Cardiac muscle cell (in vitro differentiated cells and primary cell): Measurements from ENCODE around the gene TSPAN9. TPM values are rescaled to one million over a fixed set of nuclear protein-coding genes. Genes with fewer than 3 reads are reported as not detected.

Experiments
- DNase-seq, 2 donors: peaks; one replicate each; pipeline versions ENCODE4 v3.0.0 to v3.0.0-alpha.2; 2010 to 2017; ENCODE audit warnings: low read depth in 1 of 2, low spot score in 1 of 2
- H3K27ac ChIP-seq: fragments of 200-600 bp; sonication (generic); 2 replicates; pipeline ENCODE4 v1.5.1; 2016
- H3K27me3 ChIP-seq: fragments of 200-600 bp; sonication (generic); 2 replicates; pipeline ENCODE4 v1.6.0; 2016; ENCODE audit warnings: control low read depth
- H3K36me3 ChIP-seq: fragments of 200-600 bp; sonication (generic); 2 replicates; pipeline ENCODE4 v1.5.1; 2016; ENCODE audit warnings: control low read depth
- H3K4me1 ChIP-seq: fragments of 200-600 bp; sonication (generic); 2 replicates; pipeline ENCODE4 v1.8.1; 2017; ENCODE audit warnings: low read depth, mild to moderate bottlenecking, mixed run types
- H3K4me3 ChIP-seq: fragments of 200-600 bp; sonication (generic); 2 replicates; pipeline ENCODE4 v1.5.1; 2016; ENCODE audit warnings: mild to moderate bottlenecking
- H3K9me3 ChIP-seq: fragments of 200-600 bp; sonication (generic); 2 replicates; pipeline ENCODE4 v1.5.1; 2017; ENCODE audit warnings: low read depth, mild to moderate bottlenecking, control low read depth
- polyA plus RNA-seq: library from polyadenylated mRNA; unstranded; fragments of >200 nt; fragmentation: Nextera tagmentation; extraction: Ambion mirVana; gene quantifications from 2 replicates; pipeline ENCODE4 v1.2.1, GENCODE V29; 2016
- total RNA-seq: library from RNA; depleted of rRNA; stranded (reverse); fragments of >200 nt; gene quantifications from 2 replicates; pipeline ENCODE4 v1.2.3, GENCODE V29; 2016
- TF ChIP-seq, protein P1 (sequence below): IDR thresholded peaks from 2 replicates; pipeline ENCODE4 v1.5.1; 2012; ENCODE audit warnings: low read depth, mild to moderate bottlenecking, low read length

The TSPAN9 gene
- total and polyA plus RNA-seq, 2 experiments from 2014 or later, result 13.3 to 199 TPM

GRCh38 chr12:3244219-3244750 lies 167.1 kb downstream of the TSPAN9 start:
- TF ChIP-seq, protein P1, sequence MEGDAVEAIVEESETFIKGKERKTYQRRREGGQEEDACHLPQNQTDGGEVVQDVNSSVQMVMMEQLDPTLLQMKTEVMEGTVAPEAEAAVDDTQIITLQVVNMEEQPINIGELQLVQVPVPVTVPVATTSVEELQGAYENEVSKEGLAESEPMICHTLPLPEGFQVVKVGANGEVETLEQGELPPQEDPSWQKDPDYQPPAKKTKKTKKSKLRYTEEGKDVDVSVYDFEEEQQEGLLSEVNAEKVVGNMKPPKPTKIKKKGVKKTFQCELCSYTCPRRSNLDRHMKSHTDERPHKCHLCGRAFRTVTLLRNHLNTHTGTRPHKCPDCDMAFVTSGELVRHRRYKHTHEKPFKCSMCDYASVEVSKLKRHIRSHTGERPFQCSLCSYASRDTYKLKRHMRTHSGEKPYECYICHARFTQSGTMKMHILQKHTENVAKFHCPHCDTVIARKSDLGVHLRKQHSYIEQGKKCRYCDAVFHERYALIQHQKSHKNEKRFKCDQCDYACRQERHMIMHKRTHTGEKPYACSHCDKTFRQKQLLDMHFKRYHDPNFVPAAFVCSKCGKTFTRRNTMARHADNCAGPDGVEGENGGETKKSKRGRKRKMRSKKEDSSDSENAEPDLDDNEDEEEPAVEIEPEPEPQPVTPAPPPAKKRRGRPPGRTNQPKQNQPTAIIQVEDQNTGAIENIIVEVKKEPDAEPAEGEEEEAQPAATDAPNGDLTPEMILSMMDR, result no peak
- H3K27ac ChIP-seq, result no peak overlapping the region
- no peak overlapping the region for H3K4me3 ChIP-seq
- H3K4me1 ChIP-seq, result peaks cover 39% of the 10 kb centered on the region
- DNase-seq, result no peak
- no peaks in the 10 kb centered on the region for H3K9me3 ChIP-seq
- no peaks in the 10 kb centered on the region for H3K27me3 ChIP-seq
- no peaks in the 10 kb centered on the region for H3K36me3 ChIP-seq

- Histone ChIP-seq H3K4me3 (no peak overlapping the region), H3K27ac (no peak overlapping the region), H3K27me3 (no peaks in the 10 kb centered on the region), H3K36me3 (no peaks in the 10 kb centered on the region), H3K9me3 (no peaks in the 10 kb centered on the region), H3K4me1 (peaks cover 37% of the 10 kb centered on the region)
- TF ChIP-seq, protein P1, result no peak
- DNase-seq, result no peak
These were observed 169.1 kb downstream of the TSPAN9 start for GRCh38 chr12:3246253-3246652.

DNA sequence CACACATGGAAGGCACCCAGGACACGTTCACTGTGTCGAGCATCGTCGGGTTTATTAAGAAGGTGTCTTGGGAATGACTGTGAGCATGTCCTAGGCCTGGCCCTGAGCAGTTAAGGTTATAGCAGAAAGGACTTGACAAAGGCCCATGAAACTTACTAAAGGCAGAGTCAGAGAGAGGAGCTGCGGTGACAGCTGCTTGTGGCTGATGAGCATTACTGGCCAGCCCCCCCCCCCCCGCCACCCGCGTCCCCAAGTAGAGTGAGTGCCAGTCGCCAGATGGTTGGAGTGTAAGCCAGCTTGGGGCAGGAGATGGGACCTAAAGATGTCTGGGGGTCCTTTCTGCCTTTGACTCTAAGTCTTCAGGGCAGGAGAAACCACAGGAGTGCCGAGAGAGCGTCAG lies 169.9 kb downstream of the TSPAN9 start:
- Histone ChIP-seq H3K36me3 (no peaks in the 10 kb centered on the region), H3K4me1 (peaks cover 39% of the 10 kb centered on the region), H3K27me3 (no peaks in the 10 kb centered on the region), H3K4me3 (no peak overlapping the region), H3K9me3 (no peaks in the 10 kb centered on the region), H3K27ac (no peak overlapping the region)
- TF ChIP-seq, protein P1, result no peak
- DNase-seq, result no peak

- TF ChIP-seq, protein P1, result no peak
- no peak for DNase-seq
- H3K36me3 ChIP-seq, result no peaks in the 10 kb centered on the region
- peaks cover 42% of the 10 kb centered on the region for H3K4me1 ChIP-seq
- H3K27me3 ChIP-seq, result no peaks in the 10 kb centered on the region
- H3K9me3 ChIP-seq, result no peaks in the 10 kb centered on the region
- H3K4me3 ChIP-seq, result no peak overlapping the region
- no peak overlapping the region for H3K27ac ChIP-seq
These were observed 170.5 kb downstream of the TSPAN9 start for GRCh38 chr12:3247629-3248161.

DNA sequence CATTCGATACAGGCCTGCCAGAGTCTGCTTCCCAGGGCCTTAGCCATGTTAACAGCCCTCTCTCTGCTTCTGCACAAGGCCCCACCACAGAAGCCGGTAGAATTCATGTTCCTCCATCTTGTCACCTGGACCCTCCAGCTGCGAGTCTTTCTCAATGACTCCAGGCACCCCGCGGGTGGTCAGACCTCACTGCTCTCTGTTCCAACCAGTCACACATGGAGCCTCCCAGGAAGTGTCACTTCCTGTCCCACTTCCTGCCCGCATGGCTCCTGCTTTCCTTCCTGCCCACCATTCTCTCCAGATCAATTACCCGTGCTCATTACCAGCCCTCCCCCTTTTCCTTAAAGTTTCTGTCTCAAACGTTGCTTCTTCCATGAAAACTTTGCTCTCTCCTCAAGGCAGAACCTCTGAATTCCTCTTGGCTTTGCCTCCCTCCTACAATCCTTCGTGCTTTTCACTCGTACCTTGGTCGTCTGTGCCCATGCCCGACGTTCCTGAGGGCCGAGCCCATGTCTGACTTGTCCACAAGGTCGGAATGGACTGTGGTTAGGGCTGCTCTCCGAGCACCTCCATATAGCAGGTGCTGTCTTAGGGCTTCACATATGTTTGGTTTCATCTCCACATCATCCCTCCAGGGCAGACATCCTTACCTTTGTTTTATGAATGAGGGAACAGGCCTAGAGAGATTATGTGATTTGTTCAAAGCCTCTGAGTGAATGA lies 172.1 kb downstream of the TSPAN9 start:
- no peaks in the 10 kb centered on the region for H3K27me3 ChIP-seq
- H3K36me3 ChIP-seq, result no peaks in the 10 kb centered on the region
- H3K9me3 ChIP-seq, result no peaks in the 10 kb centered on the region
- no peak overlapping the region for H3K27ac ChIP-seq
- H3K4me3 ChIP-seq, result no peak overlapping the region
- no peak for DNase-seq
- TF ChIP-seq, protein P1, result no peak
- peaks cover 57% of the 10 kb centered on the region for H3K4me1 ChIP-seq
